GM21423 (cell line): ENCODE measurements around the gene ZNF407.

Source experiments
- ATAC-seq: cut with Tn5 transposase; IDR thresholded peaks from one replicate; pipeline ENCODE4 v1.9.1; 2021; ENCODE audit warnings: mild to moderate bottlenecking, moderate library complexity; ENCODE audit not compliant: unreplicated experiment

Gene ZNF407

GRCh38 chr18:74669136-74669798 lies 71.6 kb downstream of the ZNF407 start:
- ATAC-seq: no peak

DNA sequence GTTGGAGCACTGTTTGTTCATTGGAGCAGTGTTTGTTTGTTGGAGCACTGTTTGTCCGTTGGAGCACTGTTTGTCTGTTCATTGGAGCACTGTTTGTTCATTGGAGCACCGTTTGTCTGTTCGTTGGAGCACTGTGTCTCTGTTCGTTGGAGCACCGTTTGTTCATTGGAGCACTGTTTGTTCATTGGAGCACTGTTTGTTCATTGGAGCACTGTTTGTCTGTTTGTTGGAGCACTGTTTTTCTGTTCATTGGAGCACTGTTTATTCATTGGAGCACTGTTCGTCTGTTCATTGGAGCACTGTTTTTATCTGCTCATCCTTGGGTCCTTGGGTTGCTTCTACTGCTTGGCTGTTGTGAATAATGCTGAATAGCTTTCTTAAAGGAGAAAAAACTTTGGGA lies 74.7 kb downstream of the ZNF407 start:
- ATAC-seq: no peak

DNA sequence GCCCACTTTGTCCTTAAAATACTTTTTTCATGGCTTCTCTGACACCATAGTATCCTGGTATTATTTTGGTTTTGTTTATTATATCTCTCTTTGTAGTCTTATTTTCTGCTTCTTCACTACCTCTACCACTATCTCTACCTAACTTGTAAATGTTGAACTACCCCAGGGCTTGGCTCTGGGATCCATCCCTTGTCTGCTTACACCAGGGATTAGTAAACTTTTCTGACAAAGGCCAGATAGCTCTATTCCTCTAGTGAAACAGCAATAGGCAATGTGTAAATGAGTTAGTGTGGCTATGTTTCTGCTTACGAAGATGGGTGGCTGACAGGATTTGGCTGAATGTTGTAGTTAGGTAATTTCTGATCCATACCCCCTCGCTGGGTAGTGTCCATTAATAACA lies 76.8 kb downstream of the ZNF407 start:
- no peak for ATAC-seq

GRCh38 chr18:74679006-74679678 lies 81.5 kb downstream of the ZNF407 start:
- no peak for ATAC-seq

GRCh38 chr18:74679679-74680076 lies 82.0 kb downstream of the ZNF407 start:
- ATAC-seq: no peak

- ATAC-seq: no peak
Measured at GRCh38 chr18:74682141-74682990, 84.7 kb downstream of the ZNF407 start.

GRCh38 chr18:74682991-74683297 lies 85.3 kb downstream of the ZNF407 start:
- ATAC-seq: no peak

DNA sequence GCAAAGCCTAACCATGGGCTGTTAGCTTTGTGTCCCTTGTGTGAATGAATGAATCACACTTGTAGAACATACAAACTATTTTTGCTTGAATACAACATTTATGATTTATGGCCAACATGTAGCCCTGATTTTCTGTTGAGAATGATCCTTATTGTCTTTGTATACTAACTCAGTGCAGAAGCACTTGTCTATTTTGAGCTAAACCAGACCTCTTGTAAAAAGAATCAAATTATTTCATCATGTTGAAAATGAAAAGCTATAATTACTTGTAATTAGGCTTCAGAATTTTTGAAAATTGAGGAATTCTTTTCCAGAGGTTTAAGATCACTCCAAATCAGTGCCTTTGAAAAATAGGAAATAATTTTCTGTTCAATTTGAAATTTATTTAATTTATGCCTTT lies 85.9 kb downstream of the ZNF407 start:
- no peak for ATAC-seq

DNA sequence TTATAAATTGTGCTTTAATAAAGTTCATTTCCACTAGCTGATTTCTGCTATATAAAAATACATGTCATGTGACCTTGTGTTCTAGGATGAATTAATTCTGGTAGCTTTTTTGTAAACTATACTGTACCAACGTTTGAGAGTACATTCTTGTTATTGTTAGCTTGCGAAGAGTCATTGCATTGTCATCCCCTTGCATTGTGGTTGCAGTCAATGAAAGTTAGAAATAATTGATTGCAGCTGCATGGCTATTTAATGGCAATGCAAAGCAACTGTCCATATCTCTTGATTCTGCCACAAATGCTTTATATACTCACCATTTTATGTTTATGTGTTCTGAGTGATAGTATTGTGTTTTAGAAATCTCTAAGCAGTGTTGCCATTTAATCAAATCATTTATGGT lies 91.6 kb downstream of the ZNF407 start:
- no peak for ATAC-seq

- ATAC-seq: no peak
Measured at GRCh38 chr18:74692367-74693013, 94.8 kb downstream of the ZNF407 start.

DNA sequence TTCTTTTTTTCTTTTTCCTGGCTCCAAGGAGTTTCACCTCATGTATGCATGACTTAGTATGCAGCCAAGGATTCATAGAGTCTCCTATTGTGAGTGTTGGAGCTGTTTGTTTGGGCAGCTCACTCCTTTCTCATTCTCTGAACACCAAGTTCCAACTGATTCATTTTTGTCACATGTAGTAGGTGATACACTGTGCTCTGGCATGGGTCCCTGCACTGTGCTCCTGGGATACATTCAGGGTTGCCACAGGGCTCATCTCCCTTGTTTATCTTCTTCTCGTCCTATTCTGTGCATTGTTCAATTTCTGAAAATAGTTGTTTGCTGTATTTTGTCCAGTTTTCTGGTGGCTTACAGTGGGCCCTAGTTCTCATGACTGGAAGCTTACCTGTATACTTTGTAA lies 96.8 kb downstream of the ZNF407 start:
- ATAC-seq: no peak

DNA sequence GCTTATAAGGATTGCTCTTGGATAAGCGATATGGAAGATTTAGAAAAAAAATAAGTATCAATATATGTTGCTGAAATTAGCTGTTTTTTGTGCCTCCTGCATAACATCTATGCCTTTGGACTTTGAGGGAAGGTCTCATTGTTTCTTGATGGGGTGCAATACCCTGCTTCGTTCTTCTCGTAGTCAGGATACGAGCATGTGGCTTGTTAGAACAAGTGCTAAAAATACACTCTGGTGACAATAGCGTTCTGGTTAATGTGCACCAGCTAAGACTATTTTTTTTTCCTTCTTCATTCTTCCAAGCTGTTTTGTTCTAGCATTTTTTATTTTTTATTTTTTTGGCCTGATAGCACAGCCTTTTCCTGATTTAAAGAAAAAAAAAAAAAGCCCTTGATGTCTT lies 97.5 kb downstream of the ZNF407 start:
- ATAC-seq: no peak

GRCh38 chr18:74698881-74699280 lies 101.2 kb downstream of the ZNF407 start:
- ATAC-seq: no peak

DNA sequence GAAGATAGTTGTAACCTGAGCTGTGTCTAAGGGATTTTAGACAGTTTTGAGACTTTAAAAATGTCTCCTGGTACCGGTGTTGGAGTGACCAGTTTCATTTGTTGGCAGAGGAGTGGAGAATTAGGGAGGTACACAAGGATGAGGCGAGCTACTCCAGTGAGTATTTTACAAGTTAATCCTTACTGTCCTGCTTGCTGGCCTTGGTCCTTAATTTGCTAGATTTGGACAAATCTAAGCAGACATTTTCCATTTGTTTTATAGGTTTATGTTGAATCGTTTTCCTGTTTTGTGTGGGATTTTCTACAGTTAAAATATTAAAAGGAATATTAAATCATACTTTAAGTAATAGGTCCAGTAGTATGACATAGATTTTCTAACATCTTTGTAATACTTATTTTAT lies 101.8 kb downstream of the ZNF407 start:
- ATAC-seq: no peak

GRCh38 chr18:74702950-74703349 lies 105.3 kb downstream of the ZNF407 start:
- ATAC-seq: no peak

- no peak for ATAC-seq
Measured at GRCh38 chr18:74708169-74708568, 110.5 kb downstream of the ZNF407 start.

DNA sequence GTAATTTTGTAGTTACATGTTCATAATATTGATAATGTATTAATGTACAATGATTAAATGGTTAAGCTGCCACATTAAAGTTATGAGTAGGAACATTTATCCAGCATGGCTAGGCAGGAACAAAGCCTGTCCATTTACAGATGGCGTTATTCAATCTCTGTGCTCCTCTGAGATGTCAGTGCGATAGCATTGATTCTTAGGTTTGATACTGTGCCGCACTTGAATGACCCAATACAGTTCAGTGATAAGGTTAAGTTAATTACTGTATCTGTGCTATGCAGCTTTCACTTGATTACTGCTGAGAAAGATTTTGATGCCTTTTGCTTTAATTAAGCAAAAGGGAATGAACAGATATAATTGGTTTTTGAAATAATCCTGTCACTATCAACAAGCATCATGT lies 111.8 kb downstream of the ZNF407 start:
- no peak for ATAC-seq

DNA sequence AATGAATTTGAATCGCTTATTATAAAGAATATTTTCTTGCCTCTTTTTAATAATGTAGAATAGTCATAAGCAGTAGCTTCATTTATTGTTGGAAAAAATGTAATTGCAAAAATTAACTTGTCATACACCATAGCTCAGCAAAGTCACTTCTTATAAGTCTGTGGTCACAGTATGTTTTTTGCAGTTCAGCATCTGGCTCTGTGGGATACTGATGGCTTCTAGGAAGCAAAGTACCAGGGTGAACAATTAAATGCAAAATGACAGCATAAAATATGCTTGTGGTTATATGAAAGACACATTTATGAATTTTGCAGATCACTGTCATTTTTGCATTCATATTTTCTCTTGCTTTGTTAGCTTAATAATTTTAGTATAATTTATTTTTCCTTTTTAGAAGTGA lies 116.5 kb downstream of the ZNF407 start:
- no peak for ATAC-seq

DNA sequence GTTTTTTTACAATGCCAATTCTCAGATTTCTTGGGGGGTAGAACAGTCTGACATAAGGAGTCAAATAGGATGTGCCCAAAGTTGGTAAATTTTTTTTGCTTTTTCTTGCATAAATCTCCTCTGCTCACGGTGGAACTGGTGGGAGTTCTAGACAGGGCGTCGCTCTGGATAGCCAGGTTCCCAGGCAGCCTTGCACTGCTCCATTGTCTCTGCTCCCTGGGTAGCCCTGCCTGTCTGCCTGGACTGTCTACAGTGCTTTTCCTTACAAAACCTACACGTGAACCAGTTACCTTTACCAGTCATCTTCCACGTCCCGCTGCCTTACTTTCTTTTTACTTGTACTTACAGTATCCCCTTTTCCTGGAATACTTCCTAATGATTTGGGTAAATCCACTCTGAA lies 117.1 kb downstream of the ZNF407 start:
- no peak for ATAC-seq

- ATAC-seq: no peak
Measured at GRCh38 chr18:74715306-74715705, 117.6 kb downstream of the ZNF407 start.

DNA sequence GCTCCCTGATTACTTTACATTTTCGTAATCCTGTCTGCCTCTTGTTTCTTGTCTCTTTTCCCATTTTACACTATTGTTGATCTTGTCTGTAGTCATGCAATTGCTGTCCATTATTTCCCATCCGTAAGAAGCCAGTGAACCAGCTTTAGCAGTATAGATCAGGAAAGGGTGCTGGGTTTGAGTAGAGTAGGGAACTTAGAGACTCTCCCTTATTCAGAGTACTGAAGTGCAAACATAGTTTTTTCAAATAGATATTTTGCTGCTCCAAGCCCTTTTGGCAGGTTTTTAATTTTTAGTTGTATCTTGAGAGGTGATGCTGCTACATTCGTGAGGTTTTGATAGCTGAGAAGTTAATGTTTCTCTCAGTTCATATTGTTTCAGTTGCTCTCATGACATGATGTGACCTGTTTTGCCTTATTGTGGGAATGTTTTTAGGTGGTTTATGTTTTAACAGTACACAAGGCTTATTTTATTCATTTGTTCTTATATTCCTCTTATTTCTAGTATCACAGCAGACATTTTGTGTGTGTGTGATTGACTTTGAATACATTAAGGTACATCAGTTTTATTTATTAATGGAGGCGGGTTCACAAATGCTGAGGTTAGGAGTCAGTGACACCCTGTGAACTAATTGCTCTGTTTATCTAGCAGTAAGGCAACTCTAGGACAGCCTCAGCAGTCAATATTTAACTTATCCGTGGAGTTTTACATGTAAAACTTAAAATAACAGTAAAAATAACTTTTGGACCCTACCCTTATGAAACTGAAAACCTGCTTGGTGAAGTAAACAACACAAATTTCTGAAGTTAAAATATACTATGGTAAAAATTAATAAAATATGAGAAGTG lies 118.4 kb downstream of the ZNF407 start:
- ATAC-seq: no peak
